ENCODE measurements around the gene GTF2IRD1. TPM values are rescaled to one million over a fixed set of nuclear protein-coding genes. Genes with fewer than 3 reads are reported as not detected.
"Not testable (repeated sequence)": the region's sequence is repeated elsewhere in the genome, so short reads cannot be mapped to it uniquely, and the experiment has no call there.

Gene GTF2IRD1
- total RNA-seq, 4 donors from 2014 or later, result 11.5 to 39.1 (median 22.5) TPM

DNA sequence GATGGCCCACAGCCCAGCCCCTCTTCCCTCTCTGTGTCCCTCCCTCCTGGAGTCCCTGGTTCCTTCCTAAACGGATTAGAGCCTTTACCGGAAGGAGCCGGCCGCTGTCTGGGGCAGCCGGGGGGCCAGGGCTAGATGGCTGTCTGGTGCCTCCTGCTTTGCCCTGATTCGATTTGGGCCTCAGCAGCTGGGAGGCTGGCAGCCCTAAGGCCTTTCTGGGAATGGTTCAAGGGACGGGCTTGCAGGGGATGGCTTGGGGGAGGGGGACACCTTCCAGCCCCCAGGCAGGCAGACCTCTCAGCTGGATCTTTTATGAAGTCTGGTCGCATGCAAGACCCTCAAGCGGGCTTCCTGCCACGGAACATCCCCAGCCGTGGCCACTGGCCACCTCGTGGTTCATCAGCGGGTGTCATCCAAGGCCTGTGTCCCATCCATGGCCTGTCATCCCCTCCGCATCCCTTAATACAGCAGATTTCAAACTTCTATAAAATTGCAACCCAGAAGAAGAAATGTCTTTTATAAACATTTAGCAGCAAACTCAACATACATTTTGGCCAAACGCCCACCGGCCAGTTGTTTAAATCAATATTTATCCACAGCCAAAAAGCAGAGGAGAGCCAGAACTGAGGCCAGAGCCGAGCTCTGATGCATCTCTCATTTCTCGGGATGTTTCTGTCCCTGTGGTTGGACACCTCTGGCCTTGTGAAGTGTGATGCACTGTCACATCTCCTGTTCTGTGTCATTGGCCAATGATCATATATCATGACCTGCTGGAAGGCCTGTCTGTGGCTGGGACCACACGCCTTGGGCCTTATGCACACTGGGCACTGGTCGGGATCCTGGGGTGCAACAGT is 52.0 kb downstream of the GTF2IRD1 start:
- Histone ChIP-seq H3K9me3 (no peaks in the 10 kb centered on the region), H3K27me3 (no peaks in the 10 kb centered on the region), H3K4me3 (no peak overlapping the region), H3K36me3 (no peaks in the 10 kb centered on the region), H3K27ac (no peak overlapping the region), H3K4me1 (no peaks in the 10 kb centered on the region)
- DNase-seq, result no peak
- intact Hi-C loops (cut with DNase I; ENCODE audit: low total_unique reads), result no loop called here
- no peak for TF ChIP-seq POLR2A (IDR thresholded peaks at IDR 0.05)

GRCh38 chr7:74506325-74506724 is 52.6 kb downstream of the GTF2IRD1 start:
- no peaks in the 10 kb centered on the region for H3K36me3 ChIP-seq
- intact Hi-C loops (cut with DNase I; ENCODE audit: low total_unique reads), result no loop called here
- H3K4me3 ChIP-seq, result no peak overlapping the region
- DNase-seq, result no peak
- TF ChIP-seq, protein P1, sequence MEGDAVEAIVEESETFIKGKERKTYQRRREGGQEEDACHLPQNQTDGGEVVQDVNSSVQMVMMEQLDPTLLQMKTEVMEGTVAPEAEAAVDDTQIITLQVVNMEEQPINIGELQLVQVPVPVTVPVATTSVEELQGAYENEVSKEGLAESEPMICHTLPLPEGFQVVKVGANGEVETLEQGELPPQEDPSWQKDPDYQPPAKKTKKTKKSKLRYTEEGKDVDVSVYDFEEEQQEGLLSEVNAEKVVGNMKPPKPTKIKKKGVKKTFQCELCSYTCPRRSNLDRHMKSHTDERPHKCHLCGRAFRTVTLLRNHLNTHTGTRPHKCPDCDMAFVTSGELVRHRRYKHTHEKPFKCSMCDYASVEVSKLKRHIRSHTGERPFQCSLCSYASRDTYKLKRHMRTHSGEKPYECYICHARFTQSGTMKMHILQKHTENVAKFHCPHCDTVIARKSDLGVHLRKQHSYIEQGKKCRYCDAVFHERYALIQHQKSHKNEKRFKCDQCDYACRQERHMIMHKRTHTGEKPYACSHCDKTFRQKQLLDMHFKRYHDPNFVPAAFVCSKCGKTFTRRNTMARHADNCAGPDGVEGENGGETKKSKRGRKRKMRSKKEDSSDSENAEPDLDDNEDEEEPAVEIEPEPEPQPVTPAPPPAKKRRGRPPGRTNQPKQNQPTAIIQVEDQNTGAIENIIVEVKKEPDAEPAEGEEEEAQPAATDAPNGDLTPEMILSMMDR (IDR thresholded peaks at IDR 0.05), result no peak
- TF ChIP-seq POLR2A (IDR thresholded peaks at IDR 0.05), result no peak
- no peaks in the 10 kb centered on the region for H3K9me3 ChIP-seq
- no peak overlapping the region for H3K27ac ChIP-seq
- no peaks in the 10 kb centered on the region for H3K27me3 ChIP-seq
- no peaks in the 10 kb centered on the region for H3K4me1 ChIP-seq

DNA sequence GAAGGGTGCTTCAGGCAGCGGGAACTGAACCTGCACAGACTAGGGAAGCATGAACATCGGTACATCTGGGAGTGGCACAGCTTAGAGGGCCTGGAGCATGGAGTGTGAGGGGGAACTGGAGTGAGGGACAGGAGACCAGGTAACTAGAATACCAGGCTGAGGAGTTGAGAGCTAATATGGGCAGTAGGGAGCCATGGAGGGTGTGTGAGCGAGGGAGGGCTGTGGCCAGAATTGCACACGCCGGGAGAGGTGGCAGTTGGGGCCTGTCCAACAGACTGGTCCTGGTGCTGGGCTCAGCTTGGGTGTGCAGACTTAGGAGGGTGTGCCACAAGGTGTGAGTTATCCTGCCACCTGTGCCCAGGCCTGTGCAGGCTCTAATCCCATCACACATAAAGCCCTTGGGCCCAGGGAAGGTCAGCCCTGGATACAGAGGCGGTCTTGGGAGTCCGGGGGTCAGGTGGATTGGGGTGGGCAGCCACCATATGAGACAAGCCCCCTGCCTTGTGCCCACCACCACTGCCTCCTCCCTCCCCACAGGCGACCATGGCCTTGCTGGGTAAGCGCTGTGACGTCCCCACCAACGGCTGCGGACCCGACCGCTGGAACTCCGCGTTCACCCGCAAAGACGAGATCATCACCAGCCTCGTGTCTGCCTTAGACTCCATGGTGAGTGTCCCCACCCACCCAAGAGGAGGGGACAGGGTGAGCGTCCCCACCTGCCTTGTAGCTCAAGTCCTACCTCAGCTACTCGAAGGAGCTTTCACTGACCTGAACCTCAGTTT is 54.0 kb downstream of the GTF2IRD1 start:
- intact Hi-C loops (cut with DNase I; ENCODE audit: low total_unique reads), result no loop called here
- DNase-seq, result no peak
- TF ChIP-seq, protein P1 (IDR thresholded peaks at IDR 0.05), result no peak
- TF ChIP-seq POLR2A (IDR thresholded peaks at IDR 0.05), result no peak
- H3K9me3 ChIP-seq, result no peaks in the 10 kb centered on the region
- H3K27ac ChIP-seq, result no peak overlapping the region
- H3K27me3 ChIP-seq, result no peaks in the 10 kb centered on the region
- H3K4me1 ChIP-seq, result no peaks in the 10 kb centered on the region
- H3K4me3 ChIP-seq, result no peak overlapping the region
- H3K36me3 ChIP-seq, result no peaks in the 10 kb centered on the region

GRCh38 chr7:74509453-74509852 is 55.7 kb downstream of the GTF2IRD1 start:
- H3K4me1 ChIP-seq; DNase-seq; H3K27ac ChIP-seq; H3K9me3 ChIP-seq; H3K36me3 ChIP-seq; intact Hi-C loops (cut with DNase I; ENCODE audit: low total_unique reads); H3K4me3 ChIP-seq; H3K27me3 ChIP-seq: not testable (repeated sequence)

DNA sequence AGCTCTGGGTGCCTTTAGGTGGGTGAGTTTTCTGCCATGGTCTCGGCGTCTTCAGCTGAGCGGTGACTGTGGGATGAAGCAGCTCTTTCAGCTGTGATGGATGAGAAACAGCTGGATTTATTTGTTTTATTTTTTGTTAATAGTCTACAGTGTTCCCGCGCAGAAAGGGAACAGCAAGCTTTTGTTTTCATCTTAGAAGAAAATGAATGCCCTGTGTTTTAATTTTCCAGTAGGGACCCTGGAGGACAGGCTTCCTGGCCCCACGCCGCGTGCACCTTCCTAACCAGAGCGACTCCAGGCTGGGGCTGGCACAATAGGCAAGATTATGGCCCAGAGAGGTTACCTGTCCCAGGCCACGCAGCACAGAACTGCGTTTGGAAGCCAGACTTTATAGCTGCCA is 57.6 kb downstream of the GTF2IRD1 start:
- intact Hi-C loops (cut with DNase I; ENCODE audit: low total_unique reads), result no loop called here
- TF ChIP-seq, protein P1 (IDR thresholded peaks at IDR 0.05), result no peak
- TF ChIP-seq POLR2A (IDR thresholded peaks at IDR 0.05), result no peak
- H3K27me3 ChIP-seq, result no peaks in the 10 kb centered on the region
- no peak overlapping the region for H3K27ac ChIP-seq
- H3K4me3 ChIP-seq, result no peak overlapping the region
- H3K9me3 ChIP-seq, result no peaks in the 10 kb centered on the region
- H3K36me3 ChIP-seq, result no peaks in the 10 kb centered on the region
- no peaks in the 10 kb centered on the region for H3K4me1 ChIP-seq
- DNase-seq, result no peak

GRCh38 chr7:74512762-74513161 is 59.1 kb downstream of the GTF2IRD1 start:
- H3K36me3 ChIP-seq, result no peaks in the 10 kb centered on the region
- H3K27ac ChIP-seq, result no peak overlapping the region
- H3K4me1 ChIP-seq, result no peaks in the 10 kb centered on the region
- H3K4me3 ChIP-seq, result no peak overlapping the region
- DNase-seq, result no peak
- TF ChIP-seq, protein P1 (IDR thresholded peaks at IDR 0.05), result no peak
- no peak for TF ChIP-seq POLR2A (IDR thresholded peaks at IDR 0.05)
- intact Hi-C loops (cut with DNase I; ENCODE audit: low total_unique reads), result no loop called here
- H3K27me3 ChIP-seq, result no peaks in the 10 kb centered on the region
- no peaks in the 10 kb centered on the region for H3K9me3 ChIP-seq
